GM20431 (cell line): ENCODE data around the gene NXPH4.

Experiments used
- in situ Hi-C: fragments of 300-500 bp; cut with MseI, MboI; formaldehyde crosslinking; loops from one replicate; pipeline ENCODE4 v1.15.0; 2020; ENCODE audit warnings: low sequenced_read_pairs; ENCODE audit not compliant: unreplicated experiment

The NXPH4 gene

GRCh38 chr12:57216014-57216911, at the start of gene NXPH4:
NXPH4 (plus strand) TSS chr12:57216794; CDS start chr12:57216970, 176 bp downstream.
- in situ Hi-C loops = no loop called here

DNA sequence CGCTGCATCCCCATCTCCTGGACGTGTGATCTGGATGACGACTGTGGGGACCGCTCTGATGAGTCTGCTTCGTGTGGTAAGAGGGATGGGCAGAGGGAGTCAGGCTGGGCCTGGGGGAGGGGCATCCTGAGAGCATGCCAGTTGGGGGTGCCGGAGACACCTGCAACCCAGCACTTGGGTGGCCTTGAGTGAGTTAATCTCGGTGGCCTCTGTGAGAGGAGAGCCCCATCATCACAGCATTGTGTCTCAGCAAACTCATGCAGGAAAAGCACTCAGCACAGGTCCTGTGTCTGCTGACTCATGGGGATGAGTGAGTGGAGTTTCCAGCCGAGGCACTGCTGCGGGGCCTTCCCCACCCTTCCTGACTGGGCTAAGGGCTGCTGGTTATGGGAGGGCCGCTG, 49.6 kb upstream of the NXPH4 start:
- in situ Hi-C loops = no loop called here

DNA sequence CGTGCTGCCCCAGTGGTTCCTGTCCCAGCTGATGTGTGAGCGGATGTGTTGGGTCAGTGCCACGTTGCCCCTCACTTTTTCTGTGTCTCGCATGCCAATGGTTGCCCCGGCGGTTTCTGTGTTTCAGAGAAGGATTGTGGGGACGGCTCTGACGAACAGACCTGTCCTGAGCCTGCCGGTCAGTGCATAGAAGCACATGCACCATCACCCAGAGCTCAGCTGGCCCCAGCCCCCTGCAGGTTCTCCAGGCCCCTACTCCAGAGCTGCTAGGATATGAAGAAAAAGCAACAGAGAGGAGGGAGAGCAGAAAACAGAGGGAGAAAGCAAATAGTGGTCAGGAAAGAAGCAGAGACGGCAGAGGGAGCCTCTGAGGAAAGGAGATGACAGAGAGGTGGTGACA, 48.5 kb upstream of the NXPH4 start:
- in situ Hi-C loops = no loop called here

DNA sequence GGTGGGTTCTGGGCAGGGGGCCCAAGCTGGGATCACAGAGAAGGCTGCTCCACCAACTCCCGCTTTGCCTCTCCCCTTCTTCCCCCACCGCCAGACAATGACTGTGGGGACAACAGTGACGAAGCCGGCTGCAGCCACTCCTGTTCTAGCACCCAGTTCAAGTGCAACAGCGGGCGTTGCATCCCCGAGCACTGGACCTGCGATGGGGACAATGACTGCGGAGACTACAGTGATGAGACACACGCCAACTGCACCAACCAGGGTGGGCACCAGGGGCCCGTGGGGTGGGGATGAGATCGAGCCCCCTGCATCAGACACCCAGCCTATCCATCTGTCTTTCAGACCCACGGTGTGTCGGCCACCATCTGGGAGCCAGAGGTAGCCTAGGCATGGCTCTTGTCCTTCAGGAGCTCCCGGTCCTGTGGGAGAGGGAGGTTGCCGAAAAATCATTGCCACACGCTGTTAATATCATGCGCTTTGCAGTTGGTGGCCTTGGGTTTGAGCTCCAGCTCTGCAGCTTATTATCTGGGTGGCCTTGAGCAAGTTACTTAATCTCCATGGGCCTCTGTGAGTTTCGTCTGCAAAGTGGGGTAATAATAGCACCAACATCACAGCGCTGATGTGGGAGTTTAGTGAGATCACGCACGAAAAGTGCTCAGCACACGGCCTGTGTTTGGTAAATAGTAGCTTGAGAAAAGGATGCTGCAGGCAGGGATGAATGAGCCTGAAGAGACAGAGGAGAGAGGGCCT, 47.4 kb upstream of the NXPH4 start:
- in situ Hi-C loops = no loop called here

DNA sequence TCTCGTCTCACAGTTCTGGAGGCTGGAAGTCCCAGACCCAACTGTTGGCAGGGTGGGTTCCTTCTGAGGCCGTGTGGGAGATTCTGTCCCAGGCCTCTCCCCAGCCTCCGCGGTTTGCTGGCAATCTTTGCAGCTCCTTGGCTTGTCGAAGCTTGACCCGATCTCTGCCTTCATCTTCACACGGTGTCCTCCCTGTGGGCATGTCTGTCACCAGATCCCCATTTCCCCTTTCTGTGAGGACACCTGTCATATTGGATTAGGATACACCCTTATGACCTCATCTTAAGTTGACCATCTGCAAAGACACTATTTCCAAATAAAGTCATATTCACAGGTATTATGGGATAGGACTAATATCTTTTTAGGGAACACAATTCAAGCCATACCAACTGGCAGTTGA, 46.6 kb upstream of the NXPH4 start:
- in situ Hi-C loops = no loop called here

GRCh38 chr12:57170408-57170807, 46.2 kb upstream of the NXPH4 start:
- in situ Hi-C loops = no loop called here

- in situ Hi-C loops = no loop called here
Measured at GRCh38 chr12:57170927-57171326, 45.7 kb upstream of the NXPH4 start.

DNA sequence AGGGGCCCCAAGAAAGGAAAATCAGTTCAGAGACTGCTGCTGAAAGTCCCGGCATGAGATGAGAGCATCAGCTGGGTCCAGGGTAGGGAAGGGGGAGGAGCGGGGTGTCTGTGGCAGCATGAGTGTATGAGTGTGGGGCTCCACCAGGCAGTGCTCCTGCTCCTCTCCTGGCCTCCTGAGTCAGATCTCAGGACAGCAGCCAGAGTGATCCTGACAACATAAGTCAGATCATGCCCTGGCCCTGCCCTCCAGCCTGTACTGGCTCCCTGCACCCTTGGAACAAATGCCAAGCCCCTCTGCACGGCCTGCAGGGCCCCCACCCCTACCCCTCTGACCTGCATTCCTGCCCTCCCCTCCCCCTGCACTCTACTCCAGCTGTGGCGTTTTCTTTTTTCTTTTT, 44.9 kb upstream of the NXPH4 start:
- in situ Hi-C loops = no loop called here

DNA sequence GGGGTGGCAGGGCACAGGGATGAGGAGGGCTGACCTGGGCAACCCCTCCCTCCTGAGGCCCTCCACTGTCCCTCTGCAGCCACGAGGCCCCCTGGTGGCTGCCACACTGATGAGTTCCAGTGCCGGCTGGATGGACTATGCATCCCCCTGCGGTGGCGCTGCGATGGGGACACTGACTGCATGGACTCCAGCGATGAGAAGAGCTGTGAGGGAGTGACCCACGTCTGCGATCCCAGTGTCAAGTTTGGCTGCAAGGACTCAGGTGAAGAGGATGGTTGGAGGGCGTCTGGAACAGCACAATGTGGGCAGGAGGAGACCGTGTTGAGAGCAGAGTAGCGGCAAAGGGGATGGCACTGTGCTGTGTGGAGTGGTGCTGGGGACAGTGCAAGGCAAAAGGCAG, 43.5 kb upstream of the NXPH4 start:
- in situ Hi-C loops = no loop called here

DNA sequence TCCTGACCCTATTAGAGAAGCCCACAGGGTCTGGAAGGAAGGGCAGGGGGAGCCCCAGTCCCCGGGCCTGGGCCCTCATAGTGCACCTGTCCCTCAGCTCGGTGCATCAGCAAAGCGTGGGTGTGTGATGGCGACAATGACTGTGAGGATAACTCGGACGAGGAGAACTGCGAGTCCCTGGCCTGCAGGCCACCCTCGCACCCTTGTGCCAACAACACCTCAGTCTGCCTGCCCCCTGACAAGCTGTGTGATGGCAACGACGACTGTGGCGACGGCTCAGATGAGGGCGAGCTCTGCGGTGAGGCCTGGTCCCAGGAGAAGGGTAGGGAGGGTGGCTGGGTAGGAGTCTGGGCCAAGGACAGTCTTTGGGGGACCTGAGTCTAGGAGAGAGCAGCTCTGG, 42.9 kb upstream of the NXPH4 start:
- in situ Hi-C loops = no loop called here

DNA sequence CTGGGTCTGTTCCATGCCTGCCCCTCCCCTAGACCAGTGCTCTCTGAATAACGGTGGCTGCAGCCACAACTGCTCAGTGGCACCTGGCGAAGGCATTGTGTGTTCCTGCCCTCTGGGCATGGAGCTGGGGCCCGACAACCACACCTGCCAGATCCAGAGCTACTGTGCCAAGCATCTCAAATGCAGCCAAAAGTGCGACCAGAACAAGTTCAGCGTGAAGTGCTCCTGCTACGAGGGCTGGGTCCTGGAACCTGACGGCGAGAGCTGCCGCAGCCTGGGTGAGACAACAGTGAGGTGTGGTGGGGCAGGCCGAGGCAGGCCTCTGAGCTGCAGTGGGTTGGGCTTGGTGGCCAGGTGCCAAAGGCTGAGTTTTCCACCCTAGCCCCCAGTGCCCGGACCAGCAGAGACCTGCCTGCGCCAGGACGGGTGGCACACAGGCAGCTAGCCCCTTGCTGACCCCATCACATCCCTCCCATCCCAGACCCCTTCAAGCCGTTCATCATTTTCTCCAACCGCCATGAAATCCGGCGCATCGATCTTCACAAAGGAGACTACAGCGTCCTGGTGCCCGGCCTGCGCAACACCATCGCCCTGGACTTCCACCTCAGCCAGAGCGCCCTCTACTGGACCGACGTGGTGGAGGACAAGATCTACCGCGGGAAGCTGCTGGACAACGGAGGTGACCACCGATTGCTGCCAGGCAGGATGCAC, 41.0 kb upstream of the NXPH4 start:
- in situ Hi-C loops = loop anchor here (5.0 kb wide), 1 partner anchor 48 kb away; the partner anchor contains the start of gene LRP1

GRCh38 chr12:57176139-57176477, 40.5 kb upstream of the NXPH4 start:
- in situ Hi-C loops = loop anchor here (5.0 kb wide), 1 partner anchor 49 kb away; the partner anchor contains the start of gene LRP1

DNA sequence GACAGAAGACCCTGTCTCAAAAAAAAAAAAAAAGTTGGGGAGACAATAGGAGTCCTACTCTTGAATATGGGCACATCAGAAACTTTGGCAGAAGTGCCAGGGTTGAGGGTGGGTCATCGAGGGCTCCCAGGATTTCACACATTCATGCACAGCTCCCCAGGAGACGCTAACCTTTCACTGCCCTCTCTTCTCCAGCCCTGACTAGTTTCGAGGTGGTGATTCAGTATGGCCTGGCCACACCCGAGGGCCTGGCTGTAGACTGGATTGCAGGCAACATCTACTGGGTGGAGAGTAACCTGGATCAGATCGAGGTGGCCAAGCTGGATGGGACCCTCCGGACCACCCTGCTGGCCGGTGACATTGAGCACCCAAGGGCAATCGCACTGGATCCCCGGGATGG, 39.7 kb upstream of the NXPH4 start:
- in situ Hi-C loops = loop anchor here (5.0 kb wide), 1 partner anchor 50 kb away; the partner anchor contains the start of gene LRP1

- in situ Hi-C loops = loop anchor here (5.0 kb wide), 1 partner anchor 50 kb away; the partner anchor contains the start of gene LRP1
Measured at GRCh38 chr12:57177354-57177753, 39.2 kb upstream of the NXPH4 start.

DNA sequence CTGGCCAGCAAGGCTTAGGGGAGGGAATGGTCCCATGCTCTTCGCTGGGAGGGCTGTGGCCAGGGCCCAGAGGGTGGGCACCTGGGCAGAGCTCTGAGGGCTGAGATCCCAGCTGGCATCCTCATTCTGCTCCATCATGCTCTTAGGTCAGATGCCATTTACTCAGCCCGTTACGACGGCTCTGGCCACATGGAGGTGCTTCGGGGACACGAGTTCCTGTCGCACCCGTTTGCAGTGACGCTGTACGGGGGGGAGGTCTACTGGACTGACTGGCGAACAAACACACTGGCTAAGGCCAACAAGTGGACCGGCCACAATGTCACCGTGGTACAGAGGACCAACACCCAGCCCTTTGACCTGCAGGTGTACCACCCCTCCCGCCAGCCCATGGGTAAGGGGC, 38.4 kb upstream of the NXPH4 start:
- in situ Hi-C loops = loop anchor here (5.0 kb wide), 1 partner anchor 51 kb away; the partner anchor contains the start of gene LRP1

DNA sequence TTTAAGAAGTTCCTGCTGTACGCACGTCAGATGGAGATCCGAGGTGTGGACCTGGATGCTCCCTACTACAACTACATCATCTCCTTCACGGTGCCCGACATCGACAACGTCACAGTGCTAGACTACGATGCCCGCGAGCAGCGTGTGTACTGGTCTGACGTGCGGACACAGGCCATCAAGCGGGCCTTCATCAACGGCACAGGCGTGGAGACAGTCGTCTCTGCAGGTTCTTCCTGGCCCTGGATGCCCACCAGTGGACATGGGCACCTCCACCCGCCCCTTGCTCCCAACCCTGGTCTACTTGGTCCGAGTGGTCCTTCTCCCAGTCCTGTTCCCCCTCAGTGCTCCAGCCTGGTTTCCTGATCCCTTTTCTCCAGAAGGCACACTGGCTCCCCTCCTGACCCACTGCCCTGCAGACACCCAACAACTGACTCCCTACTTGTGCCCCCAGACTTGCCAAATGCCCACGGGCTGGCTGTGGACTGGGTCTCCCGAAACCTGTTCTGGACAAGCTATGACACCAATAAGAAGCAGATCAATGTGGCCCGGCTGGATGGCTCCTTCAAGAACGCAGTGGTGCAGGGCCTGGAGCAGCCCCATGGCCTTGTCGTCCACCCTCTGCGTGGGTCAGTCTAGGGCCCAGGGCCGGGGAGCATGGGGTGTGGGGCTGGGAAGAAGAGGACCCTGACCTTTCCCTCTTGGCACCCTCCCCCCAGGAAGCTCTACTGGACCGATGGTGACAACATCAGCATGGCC, 37.1 kb upstream of the NXPH4 start:
- in situ Hi-C loops = loop anchor here (5.0 kb wide), 1 partner anchor 52 kb away; the partner anchor contains the start of gene LRP1

DNA sequence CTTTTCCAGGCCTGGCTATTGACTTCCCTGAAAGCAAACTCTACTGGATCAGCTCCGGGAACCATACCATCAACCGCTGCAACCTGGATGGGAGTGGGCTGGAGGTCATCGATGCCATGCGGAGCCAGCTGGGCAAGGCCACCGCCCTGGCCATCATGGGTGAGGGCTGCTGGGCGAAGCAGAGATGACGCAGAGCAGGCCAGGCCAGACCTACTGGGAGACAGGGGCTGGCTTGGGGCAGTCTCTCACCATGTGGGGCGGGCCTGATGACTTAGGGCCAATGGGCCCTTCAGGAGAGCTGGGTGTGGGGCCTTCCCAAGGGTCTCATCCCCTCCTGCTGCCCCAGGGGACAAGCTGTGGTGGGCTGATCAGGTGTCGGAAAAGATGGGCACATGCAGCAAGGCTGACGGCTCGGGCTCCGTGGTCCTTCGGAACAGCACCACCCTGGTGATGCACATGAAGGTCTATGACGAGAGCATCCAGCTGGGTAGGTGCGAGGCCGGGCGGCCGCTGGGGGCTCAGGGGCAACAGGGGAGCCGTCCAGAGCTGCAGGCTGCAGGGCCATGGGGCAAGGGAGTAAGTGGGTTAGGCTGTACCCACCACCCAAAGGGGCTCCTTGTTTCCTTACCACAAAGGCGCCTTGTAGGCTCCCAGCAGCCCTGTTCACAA, 36.1 kb upstream of the NXPH4 start:
- in situ Hi-C loops = no loop called here

DNA sequence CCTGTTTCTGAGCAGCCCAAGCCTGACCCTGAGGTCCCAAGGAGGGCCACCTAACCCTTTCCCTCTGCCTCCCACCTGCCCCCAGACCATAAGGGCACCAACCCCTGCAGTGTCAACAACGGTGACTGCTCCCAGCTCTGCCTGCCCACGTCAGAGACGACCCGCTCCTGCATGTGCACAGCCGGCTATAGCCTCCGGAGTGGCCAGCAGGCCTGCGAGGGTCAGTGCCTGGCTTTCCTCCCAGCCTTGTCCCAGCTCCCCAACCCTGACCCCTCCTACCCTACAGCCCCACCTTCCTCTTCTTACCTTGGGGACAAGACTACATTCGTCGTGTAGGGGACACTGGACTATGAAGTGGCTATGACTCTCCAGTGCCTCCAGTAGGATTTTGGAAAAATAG, 35.5 kb upstream of the NXPH4 start:
- in situ Hi-C loops = no loop called here

GRCh38 chr12:57181561-57182155, 34.9 kb upstream of the NXPH4 start:
- in situ Hi-C loops = no loop called here
